Measurements from ENCODE around the gene SETD4. TPM values are rescaled to one million over a fixed set of nuclear protein-coding genes. Genes with fewer than 3 reads are reported as not detected.

SETD4 gene
- total and polyA plus RNA-seq, 2 donors (not counting 3 experiments of a cell fraction or from before 2014, with no cell fraction given), result 13.0 to 25.1 TPM

DNA sequence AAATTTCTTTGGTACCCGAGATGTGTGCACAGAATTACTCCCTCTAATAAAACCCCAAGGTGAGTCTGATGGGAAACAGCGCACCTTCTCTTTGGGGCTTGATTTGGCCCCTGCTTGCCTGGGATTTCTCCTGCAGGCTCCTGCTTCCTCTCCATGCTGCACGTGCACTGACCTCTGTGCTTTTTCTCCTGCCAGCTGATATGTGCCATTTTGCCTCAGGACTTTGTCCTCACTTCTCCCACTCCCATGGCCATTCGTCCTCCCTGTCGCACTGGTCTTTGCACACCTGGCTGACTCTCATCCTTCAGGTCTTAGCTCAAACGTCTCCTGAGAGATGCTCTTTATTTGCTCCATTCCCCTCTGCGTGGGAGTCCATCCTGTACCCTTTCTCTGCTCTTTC lies 10.7 kb upstream of the SETD4 start:
- peaks cover 0 to 3% of the 10 kb centered on the region in 2 experiments for H3K36me3 ChIP-seq (ENCODE audit: control insufficient read depth in 2 of 2, extremely low read depth in 1 of 2, insufficient read depth in 2 of 2, low read length in 2 of 2)
- peaks cover 3% of the 10 kb centered on the region for H3K9me3 ChIP-seq (replicated peaks; ENCODE audit: control insufficient read depth, insufficient read depth, low read length)
- CTCF ChIA-PET, result interaction anchor here (0.6 to 2.2 kb wide), 4 partner anchors 11 to 40 kb away, joined by 3 to 10 read pairs (median 6); partner anchors contain the start of gene SETD4
- H3K4me3 ChIP-seq (replicated peaks in 1 of 3; ENCODE audit: insufficient read depth in 1 of 3, low read depth in 1 of 3, low read length in 3 of 3), result no peak overlapping the region
- POLR2A ChIA-PET, result interaction anchor here (1.1 to 2.4 kb wide), 2 partner anchors 11 to 359 kb away, joined by 3 to 10 read pairs; partner anchors contain the start of gene SETD4
- no peak for TF ChIP-seq GATA2 (IDR thresholded peaks at IDR 0.05; ENCODE audit: insufficient read depth, insufficient read length, low read depth, low read length)
- no peak for TF ChIP-seq JUN (IDR thresholded peaks at IDR 0.05; ENCODE audit: borderline replicate concordance, insufficient read depth, insufficient read length, low read depth)
- no peak for TF ChIP-seq POLR2A (IDR thresholded peaks at IDR 0.05; ENCODE audit: low read depth, low read length)
- TF ChIP-seq EZH2 (IDR thresholded peaks at IDR 0.05; ENCODE audit: borderline replicate concordance, low read depth, low read length, severe bottlenecking), result no peak
- TF ChIP-seq MYC (IDR thresholded peaks at IDR 0.05; ENCODE audit: low read depth, low read length), result no peak
- TF ChIP-seq, protein P1, sequence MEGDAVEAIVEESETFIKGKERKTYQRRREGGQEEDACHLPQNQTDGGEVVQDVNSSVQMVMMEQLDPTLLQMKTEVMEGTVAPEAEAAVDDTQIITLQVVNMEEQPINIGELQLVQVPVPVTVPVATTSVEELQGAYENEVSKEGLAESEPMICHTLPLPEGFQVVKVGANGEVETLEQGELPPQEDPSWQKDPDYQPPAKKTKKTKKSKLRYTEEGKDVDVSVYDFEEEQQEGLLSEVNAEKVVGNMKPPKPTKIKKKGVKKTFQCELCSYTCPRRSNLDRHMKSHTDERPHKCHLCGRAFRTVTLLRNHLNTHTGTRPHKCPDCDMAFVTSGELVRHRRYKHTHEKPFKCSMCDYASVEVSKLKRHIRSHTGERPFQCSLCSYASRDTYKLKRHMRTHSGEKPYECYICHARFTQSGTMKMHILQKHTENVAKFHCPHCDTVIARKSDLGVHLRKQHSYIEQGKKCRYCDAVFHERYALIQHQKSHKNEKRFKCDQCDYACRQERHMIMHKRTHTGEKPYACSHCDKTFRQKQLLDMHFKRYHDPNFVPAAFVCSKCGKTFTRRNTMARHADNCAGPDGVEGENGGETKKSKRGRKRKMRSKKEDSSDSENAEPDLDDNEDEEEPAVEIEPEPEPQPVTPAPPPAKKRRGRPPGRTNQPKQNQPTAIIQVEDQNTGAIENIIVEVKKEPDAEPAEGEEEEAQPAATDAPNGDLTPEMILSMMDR (IDR thresholded peaks at IDR 0.05; ENCODE audit: extremely low read depth in 1 of 2, insufficient read depth in 1 of 2, low read depth in 1 of 2, low read length in 2 of 2), result no peak
- no peak for TF ChIP-seq POLR2AphosphoS5 (IDR thresholded peaks at IDR 0.05; ENCODE audit: insufficient read depth, low read depth, low read length)
- no peak for TF ChIP-seq FOS (IDR thresholded peaks at IDR 0.05; ENCODE audit: borderline replicate concordance, insufficient read depth, low read length)
- TF ChIP-seq, protein P2, sequence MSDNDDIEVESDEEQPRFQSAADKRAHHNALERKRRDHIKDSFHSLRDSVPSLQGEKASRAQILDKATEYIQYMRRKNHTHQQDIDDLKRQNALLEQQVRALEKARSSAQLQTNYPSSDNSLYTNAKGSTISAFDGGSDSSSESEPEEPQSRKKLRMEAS (IDR thresholded peaks at IDR 0.05; ENCODE audit: insufficient read depth, insufficient read length), result no peak
- no peak overlapping the region for H3K9ac ChIP-seq (replicated peaks; ENCODE audit: extremely low read depth, insufficient read depth, low read length)
- H3K9me1 ChIP-seq (replicated peaks; ENCODE audit: control insufficient read depth, extremely low read depth, insufficient read depth, low read length), result no peaks in the 10 kb centered on the region
- no TSS peak for BruUV-seq (replicated peaks)
- dilution Hi-C loops (cut with MboI; ENCODE audit: extremely low pct_ligation_motif_present, low sequenced_read_pairs), result no loop called here
- no peak for DNase-seq (ENCODE audit: low read depth, low spot score)
- no peak for FAIRE-seq
- no peak overlapping the region for H2AFZ ChIP-seq (ENCODE audit: low read depth, low read length)
- H3K4me2 ChIP-seq (ENCODE audit: insufficient read depth, low read length), result peak overlapping the region; percentile 62
- H3K79me2 ChIP-seq (ENCODE audit: control insufficient read depth, insufficient read depth, low read length), result no peaks in the 10 kb centered on the region
- no peaks in the 10 kb centered on the region for H3K27me3 ChIP-seq (ENCODE audit: control insufficient read depth in 2 of 2, insufficient read depth in 2 of 2, low read length in 2 of 2)
- intact Hi-C loops (cut with micrococcal nuclease), result no loop called here
- H4K20me1 ChIP-seq (replicated peaks; ENCODE audit: control insufficient read depth, extremely low read depth, insufficient read depth, low read length), result no peaks in the 10 kb centered on the region
- no peak overlapping the region for H3K27ac ChIP-seq (ENCODE audit: insufficient read depth, low read depth, low read length)
- H3K4me1 ChIP-seq (ENCODE audit: control insufficient read depth, extremely low read depth, insufficient read depth, low read length), result peaks cover 10% of the 10 kb centered on the region

Measured in endothelial cell of umbilical vein (primary cell).